ENCODE measurements around the gene KLK2.

KLK2 gene

DNA sequence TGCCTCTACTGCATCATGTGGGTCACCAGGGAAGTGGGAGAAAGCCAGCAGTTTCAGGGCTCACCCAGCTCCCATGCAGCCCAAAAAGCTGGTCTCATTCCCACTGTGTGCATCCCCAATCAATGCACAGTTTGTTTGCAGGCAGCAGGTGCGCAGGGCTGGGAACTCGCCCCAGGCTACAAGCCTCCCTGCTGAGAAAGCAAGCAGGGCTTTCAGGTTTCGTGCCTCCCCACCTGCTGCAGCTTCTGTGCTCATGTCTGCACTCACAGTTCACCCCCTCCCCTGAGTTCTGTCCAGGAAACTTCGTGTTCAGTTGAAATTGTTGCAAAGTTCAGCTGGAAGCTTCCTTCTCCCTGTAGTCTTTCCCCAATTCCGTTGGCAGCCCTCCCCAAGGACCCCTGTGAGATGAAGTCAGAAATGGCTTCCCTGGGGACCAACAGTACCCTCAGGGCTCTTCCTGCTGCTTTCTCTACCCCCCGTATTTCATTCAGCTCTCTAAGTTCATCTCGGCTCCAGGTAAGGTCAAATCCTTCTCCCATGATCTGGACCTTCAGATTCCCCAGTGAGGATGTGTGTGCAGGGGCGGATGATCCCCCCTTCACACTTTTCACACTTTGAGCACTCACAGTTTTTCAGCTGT, 28.8 kb upstream of the KLK2 start:
- DNase-seq (ENCODE audit: low read depth in 1 of 2, low spot score in 1 of 2) = no peak

- no peak for DNase-seq (ENCODE audit: low read depth in 1 of 2, low spot score in 1 of 2)
Measured at GRCh38 chr19:50850738-50851137, 22.5 kb upstream of the KLK2 start.

- DNase-seq (ENCODE audit: low read depth in 1 of 2, low spot score in 1 of 2) = no peak
Measured at GRCh38 chr19:50851620-50852019, 21.6 kb upstream of the KLK2 start.

GRCh38 chr19:50854636-50855410, 18.4 kb upstream of the KLK2 start, which contains the start of gene KLK3:
TSS of gene KLK3 (plus strand) at chr19:50854915. CDS start at chr19:50854956, 41 bp downstream.
- DNase-seq (ENCODE audit: low read depth in 1 of 2, low spot score in 1 of 2) = no peak

- DNase-seq (ENCODE audit: low read depth in 1 of 2, low spot score in 1 of 2) = no peak
Measured at GRCh38 chr19:50857366-50857765, 15.9 kb upstream of the KLK2 start.

- no peak for DNase-seq (ENCODE audit: low read depth in 1 of 2, low spot score in 1 of 2)
Measured at GRCh38 chr19:50858886-50859285, 14.4 kb upstream of the KLK2 start.

- DNase-seq (ENCODE audit: low read depth in 1 of 2, low spot score in 1 of 2) = no peak
Measured at GRCh38 chr19:50859849-50860248, 13.4 kb upstream of the KLK2 start.

- DNase-seq (ENCODE audit: low read depth in 1 of 2, low spot score in 1 of 2) = no peak
Measured at GRCh38 chr19:50861010-50861409, 12.2 kb upstream of the KLK2 start.

DNA sequence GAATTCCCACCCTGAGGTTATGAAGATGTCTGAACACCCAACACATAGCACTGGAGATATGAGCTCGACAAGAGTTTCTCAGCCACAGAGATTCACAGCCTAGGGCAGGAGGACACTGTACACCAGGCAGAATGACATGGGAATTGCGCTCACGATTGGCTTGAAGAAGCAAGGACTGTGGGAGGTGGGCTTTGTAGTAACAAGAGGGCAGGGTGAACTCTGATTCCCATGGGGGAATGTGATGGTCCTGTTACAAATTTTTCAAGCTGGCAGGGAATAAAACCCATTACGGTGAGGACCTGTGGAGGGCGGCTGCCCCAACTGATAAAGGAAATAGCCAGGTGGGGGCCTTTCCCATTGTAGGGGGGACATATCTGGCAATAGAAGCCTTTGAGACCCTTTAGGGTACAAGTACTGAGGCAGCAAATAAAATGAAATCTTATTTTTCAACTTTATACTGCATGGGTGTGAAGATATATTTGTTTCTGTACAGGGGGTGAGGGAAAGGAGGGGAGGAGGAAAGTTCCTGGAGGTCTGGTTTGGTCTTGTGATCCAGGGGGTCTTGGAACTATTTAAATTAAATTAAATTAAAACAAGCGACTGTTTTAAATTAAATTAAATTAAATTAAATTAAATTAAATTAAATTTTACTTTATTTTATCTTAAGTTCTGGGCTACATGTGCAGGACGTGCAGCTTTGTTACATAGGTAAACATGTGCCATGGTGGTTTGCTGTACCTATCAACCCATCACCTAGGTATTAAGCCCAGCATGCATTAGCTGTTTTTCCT, 11.5 kb upstream of the KLK2 start:
- no peak for DNase-seq (ENCODE audit: low read depth in 1 of 2, low spot score in 1 of 2)

GRCh38 chr19:50869479-50869878, 3.8 kb upstream of the KLK2 start:
- DNase-seq (ENCODE audit: low read depth in 1 of 2, low spot score in 1 of 2) = no peak

- DNase-seq (ENCODE audit: low read depth in 1 of 2, low spot score in 1 of 2) = no peak
Measured at GRCh38 chr19:50870417-50871089, 2.7 kb upstream of the KLK2 start.

DNA sequence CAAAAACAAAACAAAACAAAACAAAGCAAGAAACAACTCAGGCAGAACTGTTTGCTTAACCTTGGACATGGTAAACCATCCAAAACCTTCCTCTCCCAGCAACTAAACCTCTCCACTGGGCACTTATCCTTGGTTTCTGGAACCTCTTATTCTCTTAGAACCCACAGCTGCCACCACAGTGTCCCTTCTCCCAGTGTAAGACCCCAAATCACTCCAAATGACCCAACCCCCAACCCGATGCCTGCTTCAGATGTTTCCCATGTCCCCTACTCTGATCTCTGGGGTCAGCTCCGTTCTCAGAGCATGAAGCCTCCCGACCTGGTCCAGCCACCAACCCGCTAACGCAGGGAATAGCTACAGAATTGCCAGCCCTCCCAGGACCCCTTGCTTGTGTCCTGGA, 972 bp downstream of the KLK2 start:
- DNase-seq (ENCODE audit: low read depth in 1 of 2, low spot score in 1 of 2) = no peak

- no peak for DNase-seq (ENCODE audit: low read depth in 1 of 2, low spot score in 1 of 2)
Measured at GRCh38 chr19:50875795-50876422, 2.7 kb downstream of the KLK2 start.

DNA sequence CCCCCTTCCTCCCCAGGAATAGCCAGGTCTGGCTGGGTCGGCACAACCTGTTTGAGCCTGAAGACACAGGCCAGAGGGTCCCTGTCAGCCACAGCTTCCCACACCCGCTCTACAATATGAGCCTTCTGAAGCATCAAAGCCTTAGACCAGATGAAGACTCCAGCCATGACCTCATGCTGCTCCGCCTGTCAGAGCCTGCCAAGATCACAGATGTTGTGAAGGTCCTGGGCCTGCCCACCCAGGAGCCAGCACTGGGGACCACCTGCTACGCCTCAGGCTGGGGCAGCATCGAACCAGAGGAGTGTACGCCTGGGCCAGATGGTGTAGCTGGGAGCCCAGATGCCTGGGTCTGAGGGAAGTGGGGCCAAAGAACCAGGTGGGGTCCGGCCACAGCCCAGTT, 3.2 kb downstream of the KLK2 start:
- no peak for DNase-seq (ENCODE audit: low read depth in 1 of 2, low spot score in 1 of 2)

- DNase-seq (ENCODE audit: low read depth in 1 of 2, low spot score in 1 of 2) = no peak
Measured at GRCh38 chr19:50877338-50877737, 4.1 kb downstream of the KLK2 start.

GRCh38 chr19:50878851-50879250, 5.6 kb downstream of the KLK2 start:
- no peak for DNase-seq (ENCODE audit: low read depth in 1 of 2, low spot score in 1 of 2)

GRCh38 chr19:50880241-50880640, 7.0 kb downstream of the KLK2 start:
- no peak for DNase-seq (ENCODE audit: low read depth in 1 of 2, low spot score in 1 of 2)

DNA sequence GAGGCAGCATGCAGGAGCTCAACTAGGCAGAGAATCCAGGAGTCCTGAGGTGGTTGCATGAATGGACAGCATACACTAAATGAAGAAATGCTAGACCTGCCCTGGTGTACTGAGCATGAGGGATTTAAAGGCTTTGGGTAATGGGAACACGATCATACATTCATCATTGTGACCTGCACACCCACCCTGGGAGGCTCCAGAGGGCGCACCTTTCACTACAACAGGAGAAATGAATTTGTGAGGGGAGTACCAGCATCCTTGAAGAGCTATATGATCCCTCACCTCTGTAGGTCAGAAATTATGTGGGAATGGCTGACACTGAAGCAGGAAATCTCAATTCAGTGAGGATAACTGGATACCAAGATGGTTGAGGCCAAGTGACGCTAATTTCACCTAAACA, 8.9 kb downstream of the KLK2 start:
- DNase-seq (ENCODE audit: low read depth in 1 of 2, low spot score in 1 of 2) = no peak

DNA sequence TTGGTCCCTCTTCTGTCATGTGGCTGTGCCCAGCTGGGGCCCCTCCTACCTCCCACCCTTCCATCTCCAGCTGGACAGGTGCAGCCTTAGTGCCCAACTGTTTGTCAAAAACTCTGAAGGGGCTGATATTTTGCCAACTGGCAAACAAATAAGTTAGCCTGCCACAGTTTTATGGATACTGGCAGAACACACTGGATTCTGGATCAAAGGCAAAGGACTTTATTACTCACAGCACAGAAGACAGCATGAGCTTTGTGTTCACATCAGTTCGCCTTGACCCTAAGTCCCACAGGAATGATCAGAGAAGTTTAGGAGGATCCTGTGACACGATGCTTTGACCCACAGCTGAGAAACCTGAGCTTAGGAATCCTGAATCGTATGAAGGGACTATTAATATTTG, 16.4 kb downstream of the KLK2 start:
- no peak for DNase-seq (ENCODE audit: low read depth in 1 of 2, low spot score in 1 of 2)

DNA sequence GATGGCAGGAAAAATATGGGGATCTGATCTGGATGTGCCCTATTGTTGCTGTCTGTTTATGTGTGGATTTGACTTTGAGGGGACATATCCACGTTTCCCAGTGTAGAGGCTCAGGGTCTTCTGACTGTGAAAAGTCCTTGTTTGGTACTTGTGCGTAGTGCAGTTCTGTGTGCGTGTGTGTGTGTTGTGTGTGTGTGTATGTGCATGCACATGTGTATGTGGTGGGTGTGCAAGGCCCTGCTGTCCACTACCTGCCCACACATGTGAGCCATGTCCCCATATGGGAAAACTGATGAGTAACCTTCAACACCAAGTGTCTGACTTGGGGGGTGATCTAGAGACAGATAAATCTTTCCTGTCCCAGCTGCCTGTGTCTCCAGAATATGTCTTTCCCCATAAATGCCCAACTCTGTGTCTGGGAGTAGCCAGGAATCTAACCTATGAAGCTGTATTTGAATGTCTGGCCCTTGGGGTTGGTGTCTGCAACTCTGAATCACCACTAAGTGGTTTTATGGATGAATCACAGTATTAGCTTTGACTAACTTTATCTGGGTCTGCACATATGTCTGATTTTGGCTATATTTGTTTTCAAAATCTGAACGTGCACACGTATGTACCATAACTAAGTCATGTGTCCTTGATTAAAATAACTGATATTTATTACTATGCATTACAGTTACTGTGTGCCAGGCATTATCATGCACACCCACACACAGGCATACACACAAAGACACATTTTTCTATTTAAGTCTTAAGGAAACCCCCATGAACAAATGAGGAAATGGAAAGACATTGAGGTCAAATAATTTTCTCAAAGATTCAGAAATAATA, 17.4 kb downstream of the KLK2 start:
- no peak for DNase-seq (ENCODE audit: low read depth in 1 of 2, low spot score in 1 of 2)
